ENCODE data around the gene HNRNPK. TPM values are rescaled to one million over a fixed set of nuclear protein-coding genes. Genes with fewer than 3 reads are reported as not detected.

The HNRNPK gene
- total RNA-seq, 4 donors from 2014 or later = 501 to 702 (median 639) TPM

DNA sequence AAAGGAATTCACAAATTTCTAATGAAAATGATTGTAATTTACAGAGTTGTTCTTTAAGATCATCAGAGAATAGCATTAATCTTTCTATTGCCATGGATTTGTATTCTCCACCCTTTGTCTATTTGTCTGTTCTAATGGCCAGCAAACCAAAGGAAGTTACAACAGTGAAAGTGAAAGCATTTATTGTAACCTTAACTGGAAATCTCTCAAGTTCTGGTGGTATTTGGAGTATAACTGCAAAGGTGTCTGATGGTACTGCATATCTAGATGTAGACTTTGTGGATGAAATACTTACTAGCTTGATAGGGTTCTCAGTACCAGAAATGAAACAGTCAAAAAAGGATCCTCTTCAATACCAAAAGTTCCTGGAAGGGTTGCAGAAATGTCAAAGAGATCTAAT, 22.3 kb upstream of the HNRNPK start:
- intact Hi-C loops (cut with DNase I) = no loop called here
- TF ChIP-seq, protein P1, sequence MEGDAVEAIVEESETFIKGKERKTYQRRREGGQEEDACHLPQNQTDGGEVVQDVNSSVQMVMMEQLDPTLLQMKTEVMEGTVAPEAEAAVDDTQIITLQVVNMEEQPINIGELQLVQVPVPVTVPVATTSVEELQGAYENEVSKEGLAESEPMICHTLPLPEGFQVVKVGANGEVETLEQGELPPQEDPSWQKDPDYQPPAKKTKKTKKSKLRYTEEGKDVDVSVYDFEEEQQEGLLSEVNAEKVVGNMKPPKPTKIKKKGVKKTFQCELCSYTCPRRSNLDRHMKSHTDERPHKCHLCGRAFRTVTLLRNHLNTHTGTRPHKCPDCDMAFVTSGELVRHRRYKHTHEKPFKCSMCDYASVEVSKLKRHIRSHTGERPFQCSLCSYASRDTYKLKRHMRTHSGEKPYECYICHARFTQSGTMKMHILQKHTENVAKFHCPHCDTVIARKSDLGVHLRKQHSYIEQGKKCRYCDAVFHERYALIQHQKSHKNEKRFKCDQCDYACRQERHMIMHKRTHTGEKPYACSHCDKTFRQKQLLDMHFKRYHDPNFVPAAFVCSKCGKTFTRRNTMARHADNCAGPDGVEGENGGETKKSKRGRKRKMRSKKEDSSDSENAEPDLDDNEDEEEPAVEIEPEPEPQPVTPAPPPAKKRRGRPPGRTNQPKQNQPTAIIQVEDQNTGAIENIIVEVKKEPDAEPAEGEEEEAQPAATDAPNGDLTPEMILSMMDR (IDR thresholded peaks at IDR 0.05) = peak in 1 of 6 experiments; percentile 11
- no peak for TF ChIP-seq POLR2A (IDR thresholded peaks at IDR 0.05)
- H3K4me1 ChIP-seq = no peaks in the 10 kb centered on the region
- no peaks in the 10 kb centered on the region for H3K36me3 ChIP-seq
- peak overlapping the region in 1 of 3 donors; percentile 26 for H3K27ac ChIP-seq
- H3K9me3 ChIP-seq = no peaks in the 10 kb centered on the region
- DNase-seq = no peak
- no peaks in the 10 kb centered on the region for H3K27me3 ChIP-seq
- no peak overlapping the region for H3K4me3 ChIP-seq (replicated peaks in 1 of 3)

DNA sequence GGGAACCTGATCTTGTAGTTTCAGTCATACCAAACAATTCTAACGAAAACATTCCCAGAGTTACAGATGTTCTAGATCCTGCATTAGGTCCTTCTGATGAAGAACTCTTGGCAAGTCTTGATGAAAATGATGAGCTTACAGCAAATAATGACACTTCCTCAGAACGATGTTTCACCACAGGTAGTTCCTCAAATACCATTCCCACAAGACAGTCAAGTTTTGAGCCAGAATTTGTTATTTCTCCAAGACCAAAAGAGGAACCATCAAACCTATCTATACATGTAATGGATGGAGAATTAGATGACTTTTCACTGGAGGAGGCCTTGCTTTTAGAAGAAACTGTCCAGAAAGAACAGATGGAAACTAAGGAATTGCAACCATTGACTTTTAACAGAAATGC, 21.6 kb upstream of the HNRNPK start:
- TF ChIP-seq, protein P1 (IDR thresholded peaks at IDR 0.05) = no peak
- no peak for TF ChIP-seq POLR2A (IDR thresholded peaks at IDR 0.05)
- Histone ChIP-seq H3K27ac (no peak overlapping the region), H3K4me1 (no peaks in the 10 kb centered on the region), H3K4me3 (replicated peaks in 1 of 3) (no peak overlapping the region), H3K9me3 (no peaks in the 10 kb centered on the region), H3K27me3 (no peaks in the 10 kb centered on the region), H3K36me3 (no peaks in the 10 kb centered on the region)
- no peak for DNase-seq
- intact Hi-C loops (cut with DNase I) = no loop called here
- 90 to 95% methylated on average over 2 of the region's 2 CpGs for WGBS, 2 donors

DNA sequence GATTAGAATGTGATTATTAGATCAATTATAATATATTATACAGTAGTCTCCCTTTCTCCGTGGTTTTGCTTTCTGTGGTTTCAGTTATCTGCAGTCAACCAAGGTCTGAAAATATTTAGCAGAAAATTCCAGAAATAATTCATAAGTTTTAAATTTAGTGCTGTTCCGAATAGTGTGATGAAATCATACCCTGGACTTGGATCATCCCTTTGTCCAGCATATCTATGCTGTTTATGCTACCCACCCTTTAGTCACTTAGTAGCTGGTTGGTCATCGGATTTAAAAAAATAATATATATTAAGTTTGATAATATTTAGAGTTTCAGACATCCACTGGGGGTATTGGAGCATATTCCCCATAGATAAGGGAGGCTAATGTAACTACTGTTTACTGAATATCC, 20.2 kb upstream of the HNRNPK start:
- intact Hi-C loops (cut with DNase I) = no loop called here
- Histone ChIP-seq H3K4me1 (no peaks in the 10 kb centered on the region), H3K27me3 (no peaks in the 10 kb centered on the region), H3K9me3 (no peaks in the 10 kb centered on the region), H3K36me3 (no peaks in the 10 kb centered on the region), H3K4me3 (replicated peaks in 1 of 3) (no peak overlapping the region), H3K27ac (no peak overlapping the region)
- WGBS, 2 donors = 94 to 100% methylated on average over 3 of the region's 3 CpGs
- DNase-seq = no peak
- no peak for TF ChIP-seq POLR2A (IDR thresholded peaks at IDR 0.05)
- TF ChIP-seq, protein P1 (IDR thresholded peaks at IDR 0.05) = no peak

DNA sequence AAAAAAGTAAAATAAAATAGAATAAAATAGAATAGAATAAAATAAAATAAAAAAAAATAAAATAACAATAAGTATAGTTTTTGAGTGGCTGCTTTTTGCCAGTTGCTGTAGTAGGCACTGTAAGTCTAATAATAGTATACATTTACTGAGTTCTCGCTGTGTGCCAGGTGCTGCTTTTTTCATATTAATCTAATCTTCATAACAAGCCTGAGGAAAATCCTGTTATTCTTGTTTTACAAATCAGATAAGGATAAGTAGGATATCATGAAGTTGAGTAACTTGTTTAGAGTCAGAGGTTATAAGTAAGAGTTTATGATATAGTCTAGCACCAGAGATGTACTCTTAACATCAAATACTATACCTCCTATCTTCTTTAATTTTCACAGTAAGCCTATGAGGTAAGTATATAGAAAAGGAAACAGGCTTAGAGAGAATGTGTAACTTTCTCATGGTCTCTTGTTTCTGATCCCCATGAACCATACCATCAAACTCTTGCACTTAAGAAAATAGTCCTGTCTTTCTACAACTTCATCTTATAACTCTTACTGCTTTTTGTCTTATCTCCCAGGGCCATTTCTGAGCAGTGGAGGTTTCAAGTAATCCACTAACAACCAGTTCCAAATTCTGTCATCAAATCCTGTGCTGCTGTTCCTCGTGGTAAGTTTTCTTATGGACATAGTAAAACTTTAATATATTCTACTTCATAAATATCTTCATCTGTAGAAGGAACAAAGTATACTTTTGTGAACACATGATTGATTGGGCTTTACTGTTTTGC, 19.3 kb upstream of the HNRNPK start:
- H3K4me1 ChIP-seq = no peaks in the 10 kb centered on the region
- WGBS, 2 donors = 86 to 92% methylated on average over 2 of the region's 2 CpGs
- no peak overlapping the region for H3K4me3 ChIP-seq (replicated peaks in 1 of 3)
- DNase-seq = no peak
- no peaks in the 10 kb centered on the region for H3K9me3 ChIP-seq
- H3K27me3 ChIP-seq = no peaks in the 10 kb centered on the region
- no peaks in the 10 kb centered on the region for H3K36me3 ChIP-seq
- no peak overlapping the region for H3K27ac ChIP-seq
- no peak for TF ChIP-seq POLR2A (IDR thresholded peaks at IDR 0.05)
- TF ChIP-seq, protein P1 (IDR thresholded peaks at IDR 0.05) = no peak
- intact Hi-C loops (cut with DNase I) = no loop called here

DNA sequence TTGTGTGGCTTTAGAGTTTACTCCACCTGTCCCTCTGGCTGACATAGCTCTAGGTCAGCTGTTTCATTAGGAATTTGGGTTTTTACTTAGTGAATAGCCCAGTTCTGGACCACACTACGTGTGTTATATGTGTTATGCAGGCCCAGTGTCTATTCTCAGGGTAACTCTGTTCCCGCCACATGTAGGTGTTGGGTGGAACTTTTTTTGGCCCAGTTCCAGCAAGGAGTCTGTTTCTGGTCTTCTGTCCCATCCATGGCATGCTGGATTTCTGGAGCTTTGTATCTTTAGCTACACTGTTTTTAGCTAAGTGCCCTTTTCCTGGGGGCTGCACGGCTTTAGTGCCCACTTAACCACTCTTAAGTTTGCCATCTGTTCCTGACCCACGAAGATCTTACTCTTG, 16.1 kb upstream of the HNRNPK start:
- no peak for DNase-seq
- Histone ChIP-seq H3K36me3 (no peaks in the 10 kb centered on the region), H3K27me3 (no peaks in the 10 kb centered on the region), H3K4me3 (replicated peaks in 1 of 3) (no peak overlapping the region), H3K27ac (no peak overlapping the region), H3K4me1 (no peaks in the 10 kb centered on the region), H3K9me3 (no peaks in the 10 kb centered on the region)
- TF ChIP-seq POLR2A (IDR thresholded peaks at IDR 0.05) = no peak
- TF ChIP-seq, protein P1 (IDR thresholded peaks at IDR 0.05) = no peak
- WGBS, 2 donors = 74 to 80% methylated on average over 4 of the region's 4 CpGs
- intact Hi-C loops (cut with DNase I) = no loop called here
